Peyer's patch (tissue), 4 donors: ENCODE data around the gene MEFV.

Source experiments
- POLR2A ChIP-seq, 2 donors: fragments of 450-650 bp; IDR thresholded peaks; one replicate each; pipeline ENCODE4 v1.5.1; 2017; ENCODE audit warnings: antibody characterized with exemption in 2 of 2, mild to moderate bottlenecking in 2 of 2, moderate library complexity in 2 of 2
- TF ChIP-seq, protein P1 (sequence below), 6 experiments: fragments of 450-650 bp in 4 of 6; fragments of 200-600 bp in 2 of 6; sonication (generic) in 1 of 6; IDR thresholded peaks; one replicate each; pipeline ENCODE4 v1.5.1; 2017 to 2019; ENCODE audit warnings: antibody characterized with exemption in 6 of 6, mild to moderate bottlenecking in 3 of 6, moderate library complexity in 1 of 6

DNA sequence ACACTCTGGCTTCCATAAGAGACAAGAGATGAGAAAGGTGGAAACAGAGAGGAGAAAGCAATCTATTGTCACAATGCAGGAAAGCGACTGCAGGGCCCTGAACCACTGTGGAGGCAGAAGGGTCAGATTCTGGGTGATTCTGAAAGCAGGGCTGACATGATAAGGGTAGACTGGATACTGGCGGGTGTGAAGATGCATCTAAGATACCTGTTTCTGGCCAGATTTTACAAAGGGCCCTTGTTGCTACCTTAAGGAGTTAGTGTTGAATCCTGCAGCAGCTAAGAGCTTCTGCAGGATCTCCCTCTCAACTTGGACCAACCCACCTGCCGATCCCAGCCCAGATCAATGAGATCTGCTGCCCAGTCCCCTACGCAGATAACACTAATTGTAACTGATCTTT is 6.1 kb upstream of the MEFV start:
- TF ChIP-seq POLR2A (IDR thresholded peaks at IDR 0.05): no peak
- TF ChIP-seq, protein P1, sequence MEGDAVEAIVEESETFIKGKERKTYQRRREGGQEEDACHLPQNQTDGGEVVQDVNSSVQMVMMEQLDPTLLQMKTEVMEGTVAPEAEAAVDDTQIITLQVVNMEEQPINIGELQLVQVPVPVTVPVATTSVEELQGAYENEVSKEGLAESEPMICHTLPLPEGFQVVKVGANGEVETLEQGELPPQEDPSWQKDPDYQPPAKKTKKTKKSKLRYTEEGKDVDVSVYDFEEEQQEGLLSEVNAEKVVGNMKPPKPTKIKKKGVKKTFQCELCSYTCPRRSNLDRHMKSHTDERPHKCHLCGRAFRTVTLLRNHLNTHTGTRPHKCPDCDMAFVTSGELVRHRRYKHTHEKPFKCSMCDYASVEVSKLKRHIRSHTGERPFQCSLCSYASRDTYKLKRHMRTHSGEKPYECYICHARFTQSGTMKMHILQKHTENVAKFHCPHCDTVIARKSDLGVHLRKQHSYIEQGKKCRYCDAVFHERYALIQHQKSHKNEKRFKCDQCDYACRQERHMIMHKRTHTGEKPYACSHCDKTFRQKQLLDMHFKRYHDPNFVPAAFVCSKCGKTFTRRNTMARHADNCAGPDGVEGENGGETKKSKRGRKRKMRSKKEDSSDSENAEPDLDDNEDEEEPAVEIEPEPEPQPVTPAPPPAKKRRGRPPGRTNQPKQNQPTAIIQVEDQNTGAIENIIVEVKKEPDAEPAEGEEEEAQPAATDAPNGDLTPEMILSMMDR (IDR thresholded peaks at IDR 0.05): no peak
